Fibroblast of lung (primary cell): ENCODE data around the gene PALLD.

Experiments used
- EZH2 ChIP-seq: IDR thresholded peaks from 2 replicates; pipeline ENCODE4 v1.5.1; 2012; ENCODE audit warnings: low read length, control low read depth, mild to moderate bottlenecking; ENCODE audit errors: missing control alignments
- TF ChIP-seq, protein P1 (sequence below), 2 donors: IDR thresholded peaks in 1 of 2; conservative IDR thresholded peaks in 1 of 2; 1 replicate in 1 of 2; 2 replicates in 1 of 2; pipeline ENCODE4 v1.5.1; 2011 to 2012; ENCODE audit warnings: low read length in 2 of 2, control low read depth in 1 of 2, inconsistent platforms in 1 of 2, low read depth in 1 of 2, mild to moderate bottlenecking in 1 of 2

GRCh38 chr4:168648494-168648893 lies 151.6 kb downstream of the PALLD start:
- TF ChIP-seq, protein P1, sequence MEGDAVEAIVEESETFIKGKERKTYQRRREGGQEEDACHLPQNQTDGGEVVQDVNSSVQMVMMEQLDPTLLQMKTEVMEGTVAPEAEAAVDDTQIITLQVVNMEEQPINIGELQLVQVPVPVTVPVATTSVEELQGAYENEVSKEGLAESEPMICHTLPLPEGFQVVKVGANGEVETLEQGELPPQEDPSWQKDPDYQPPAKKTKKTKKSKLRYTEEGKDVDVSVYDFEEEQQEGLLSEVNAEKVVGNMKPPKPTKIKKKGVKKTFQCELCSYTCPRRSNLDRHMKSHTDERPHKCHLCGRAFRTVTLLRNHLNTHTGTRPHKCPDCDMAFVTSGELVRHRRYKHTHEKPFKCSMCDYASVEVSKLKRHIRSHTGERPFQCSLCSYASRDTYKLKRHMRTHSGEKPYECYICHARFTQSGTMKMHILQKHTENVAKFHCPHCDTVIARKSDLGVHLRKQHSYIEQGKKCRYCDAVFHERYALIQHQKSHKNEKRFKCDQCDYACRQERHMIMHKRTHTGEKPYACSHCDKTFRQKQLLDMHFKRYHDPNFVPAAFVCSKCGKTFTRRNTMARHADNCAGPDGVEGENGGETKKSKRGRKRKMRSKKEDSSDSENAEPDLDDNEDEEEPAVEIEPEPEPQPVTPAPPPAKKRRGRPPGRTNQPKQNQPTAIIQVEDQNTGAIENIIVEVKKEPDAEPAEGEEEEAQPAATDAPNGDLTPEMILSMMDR (conservative IDR thresholded peaks at IDR 0.05 in 1 of 2, IDR thresholded peaks at IDR 0.05 in 1 of 2; ENCODE audit: low read depth in 1 of 2, low read length in 2 of 2), result no peak
- TF ChIP-seq EZH2, result no peak
